Cardiac muscle cell (in vitro differentiated cells and primary cell): ENCODE results near the gene PRRC2B. TPM values are rescaled to one million over a fixed set of nuclear protein-coding genes. Genes with fewer than 3 reads are reported as not detected.

ENCODE experiments used
- DNase-seq, 2 donors: peaks; one replicate each; pipeline versions ENCODE4 v3.0.0 to v3.0.0-alpha.2; 2010 to 2017; ENCODE audit warnings: low read depth in 1 of 2, low spot score in 1 of 2
- H3K27ac ChIP-seq: fragments of 200-600 bp; sonication (generic); 2 replicates; pipeline ENCODE4 v1.5.1; 2016
- H3K27me3 ChIP-seq: fragments of 200-600 bp; sonication (generic); 2 replicates; pipeline ENCODE4 v1.6.0; 2016; ENCODE audit warnings: control low read depth
- H3K36me3 ChIP-seq: fragments of 200-600 bp; sonication (generic); 2 replicates; pipeline ENCODE4 v1.5.1; 2016; ENCODE audit warnings: control low read depth
- H3K4me1 ChIP-seq: fragments of 200-600 bp; sonication (generic); 2 replicates; pipeline ENCODE4 v1.8.1; 2017; ENCODE audit warnings: low read depth, mild to moderate bottlenecking, mixed run types
- H3K4me3 ChIP-seq: fragments of 200-600 bp; sonication (generic); 2 replicates; pipeline ENCODE4 v1.5.1; 2016; ENCODE audit warnings: mild to moderate bottlenecking
- H3K9me3 ChIP-seq: fragments of 200-600 bp; sonication (generic); 2 replicates; pipeline ENCODE4 v1.5.1; 2017; ENCODE audit warnings: low read depth, mild to moderate bottlenecking, control low read depth
- CTCF ChIP-seq: IDR thresholded peaks from 2 replicates; pipeline ENCODE4 v1.5.1; 2012; ENCODE audit warnings: low read depth, mild to moderate bottlenecking, low read length
- polyA plus RNA-seq: library from polyadenylated mRNA; unstranded; fragments of >200 nt; fragmentation: Nextera tagmentation; extraction: Ambion mirVana; gene quantifications from 2 replicates; pipeline ENCODE4 v1.2.1, GENCODE V29; 2016
- total RNA-seq: library from RNA; depleted of rRNA; stranded (reverse); fragments of >200 nt; gene quantifications from 2 replicates; pipeline ENCODE4 v1.2.3, GENCODE V29; 2016

Gene PRRC2B
- total and polyA plus RNA-seq, 2 experiments from 2014 or later, result 71.1 to 259 TPM

- TF ChIP-seq CTCF, result no peak
- peak overlapping the region; percentile 77 for H3K27ac ChIP-seq
- H3K27me3 ChIP-seq, result no peaks in the 10 kb centered on the region
- H3K4me1 ChIP-seq, result peaks cover 45% of the 10 kb centered on the region
- peak in 1 of 2 donors; percentile 49 for DNase-seq
- H3K4me3 ChIP-seq, result peak overlapping the region; percentile 1
- H3K9me3 ChIP-seq, result no peaks in the 10 kb centered on the region
- H3K36me3 ChIP-seq, result no peaks in the 10 kb centered on the region
Measured at GRCh38 chr9:131397100-131397790, 3.4 kb downstream of the PRRC2B start.

GRCh38 chr9:131398204-131398603 is 4.3 kb downstream of the PRRC2B start:
- no peak for TF ChIP-seq CTCF
- Histone ChIP-seq H3K4me3 (no peak overlapping the region), H3K4me1 (peaks cover 48% of the 10 kb centered on the region), H3K36me3 (no peaks in the 10 kb centered on the region), H3K9me3 (no peaks in the 10 kb centered on the region), H3K27me3 (no peaks in the 10 kb centered on the region), H3K27ac (peak overlapping the region; percentile 77)
- DNase-seq, result no peak

GRCh38 chr9:131399972-131400371 is 6.1 kb downstream of the PRRC2B start:
- TF ChIP-seq CTCF, result no peak
- H3K4me1 ChIP-seq, result peaks cover 60% of the 10 kb centered on the region

GRCh38 chr9:131400627-131401026 is 6.7 kb downstream of the PRRC2B start:
- no peak for TF ChIP-seq CTCF
- Histone ChIP-seq H3K9me3 (no peaks in the 10 kb centered on the region), H3K4me3 (no peak overlapping the region), H3K36me3 (no peaks in the 10 kb centered on the region), H3K27ac (no peak overlapping the region), H3K4me1 (peaks cover 64% of the 10 kb centered on the region), H3K27me3 (no peaks in the 10 kb centered on the region)
- no peak for DNase-seq

More at GRCh38 chr9:131399972-131400371, 6.1 kb downstream of the PRRC2B start:
- H3K27ac ChIP-seq, result no peak overlapping the region
- H3K27me3 ChIP-seq, result no peaks in the 10 kb centered on the region
- H3K9me3 ChIP-seq, result no peaks in the 10 kb centered on the region
- H3K4me3 ChIP-seq, result no peak overlapping the region
- no peaks in the 10 kb centered on the region for H3K36me3 ChIP-seq
- no peak for DNase-seq

- no peak for TF ChIP-seq CTCF
- Histone ChIP-seq H3K4me3 (no peak overlapping the region), H3K36me3 (no peaks in the 10 kb centered on the region), H3K4me1 (peaks cover 68% of the 10 kb centered on the region), H3K27ac (peak overlapping the region; percentile 47), H3K27me3 (no peaks in the 10 kb centered on the region), H3K9me3 (no peaks in the 10 kb centered on the region)
- DNase-seq, result no peak
Measured at GRCh38 chr9:131402073-131402472, 8.2 kb downstream of the PRRC2B start.
